PFSK-1 (cell line): ENCODE measurements around the gene TNFSF13.

ENCODE experiments used
- POLR2AphosphoS5 ChIP-seq: IDR thresholded peaks from 2 replicates; pipeline ENCODE4 v1.6.1; 2012; ENCODE audit warnings: low read depth, mild to moderate bottlenecking, control low read depth, low read length, moderate library complexity
- TAF1 ChIP-seq: IDR thresholded peaks from 2 replicates; pipeline ENCODE4 v1.6.1; 2012; ENCODE audit warnings: low read length, control low read depth, borderline replicate concordance; ENCODE audit not compliant: insufficient read depth
- TF ChIP-seq, protein P1 (sequence below), 2 experiments: IDR thresholded peaks; 2 replicates each; pipeline versions ENCODE4 v1.6.1 to v1.8.0; 2011 to 2012; ENCODE audit warnings: low read depth in 2 of 2, low read length in 2 of 2, control low read depth in 1 of 2, inconsistent platforms in 1 of 2, mild to moderate bottlenecking in 1 of 2, moderate library complexity in 1 of 2; ENCODE audit not compliant: insufficient read depth in 1 of 2

GRCh38 chr17:7561028-7561575 lies 2.6 kb downstream of the TNFSF13 start:
- TF ChIP-seq POLR2AphosphoS5 (no peak), TAF1 (no peak; the same call in 1 of the 2 replicates)
- TF ChIP-seq, protein P1, sequence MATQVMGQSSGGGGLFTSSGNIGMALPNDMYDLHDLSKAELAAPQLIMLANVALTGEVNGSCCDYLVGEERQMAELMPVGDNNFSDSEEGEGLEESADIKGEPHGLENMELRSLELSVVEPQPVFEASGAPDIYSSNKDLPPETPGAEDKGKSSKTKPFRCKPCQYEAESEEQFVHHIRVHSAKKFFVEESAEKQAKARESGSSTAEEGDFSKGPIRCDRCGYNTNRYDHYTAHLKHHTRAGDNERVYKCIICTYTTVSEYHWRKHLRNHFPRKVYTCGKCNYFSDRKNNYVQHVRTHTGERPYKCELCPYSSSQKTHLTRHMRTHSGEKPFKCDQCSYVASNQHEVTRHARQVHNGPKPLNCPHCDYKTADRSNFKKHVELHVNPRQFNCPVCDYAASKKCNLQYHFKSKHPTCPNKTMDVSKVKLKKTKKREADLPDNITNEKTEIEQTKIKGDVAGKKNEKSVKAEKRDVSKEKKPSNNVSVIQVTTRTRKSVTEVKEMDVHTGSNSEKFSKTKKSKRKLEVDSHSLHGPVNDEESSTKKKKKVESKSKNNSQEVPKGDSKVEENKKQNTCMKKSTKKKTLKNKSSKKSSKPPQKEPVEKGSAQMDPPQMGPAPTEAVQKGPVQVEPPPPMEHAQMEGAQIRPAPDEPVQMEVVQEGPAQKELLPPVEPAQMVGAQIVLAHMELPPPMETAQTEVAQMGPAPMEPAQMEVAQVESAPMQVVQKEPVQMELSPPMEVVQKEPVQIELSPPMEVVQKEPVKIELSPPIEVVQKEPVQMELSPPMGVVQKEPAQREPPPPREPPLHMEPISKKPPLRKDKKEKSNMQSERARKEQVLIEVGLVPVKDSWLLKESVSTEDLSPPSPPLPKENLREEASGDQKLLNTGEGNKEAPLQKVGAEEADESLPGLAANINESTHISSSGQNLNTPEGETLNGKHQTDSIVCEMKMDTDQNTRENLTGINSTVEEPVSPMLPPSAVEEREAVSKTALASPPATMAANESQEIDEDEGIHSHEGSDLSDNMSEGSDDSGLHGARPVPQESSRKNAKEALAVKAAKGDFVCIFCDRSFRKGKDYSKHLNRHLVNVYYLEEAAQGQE (IDR thresholded peaks at IDR 0.05; ENCODE audit: insufficient read depth in 1 of 2, low read depth in 2 of 2, low read length in 2 of 2): no peak
